GM12891 (cell line): Measurements from ENCODE around the gene DNAI7.

Source experiments
- PAX5 ChIP-seq: IDR thresholded peaks from 2 replicates; pipeline ENCODE4 v1.6.1; 2011; ENCODE audit warnings: low read length, moderate library complexity, mild to moderate bottlenecking; ENCODE audit not compliant: insufficient read depth, severe bottlenecking
- POLR2A ChIP-seq: IDR thresholded peaks from 2 replicates; pipeline ENCODE4 v1.6.1; 2011; ENCODE audit warnings: low read depth, low read length, control low read depth
- POLR2AphosphoS5 ChIP-seq: IDR thresholded peaks from 2 replicates; pipeline ENCODE4 v1.6.1; 2011; ENCODE audit warnings: low read depth, low read length, control low read depth
- SPI1 ChIP-seq: IDR thresholded peaks from 2 replicates; pipeline ENCODE4 v1.6.1; 2011; ENCODE audit warnings: low read depth, low read length, control low read depth
- TAF1 ChIP-seq: IDR thresholded peaks from 2 replicates; pipeline ENCODE4 v1.6.1; 2011; ENCODE audit warnings: low read depth, low read length, control low read depth

DNA sequence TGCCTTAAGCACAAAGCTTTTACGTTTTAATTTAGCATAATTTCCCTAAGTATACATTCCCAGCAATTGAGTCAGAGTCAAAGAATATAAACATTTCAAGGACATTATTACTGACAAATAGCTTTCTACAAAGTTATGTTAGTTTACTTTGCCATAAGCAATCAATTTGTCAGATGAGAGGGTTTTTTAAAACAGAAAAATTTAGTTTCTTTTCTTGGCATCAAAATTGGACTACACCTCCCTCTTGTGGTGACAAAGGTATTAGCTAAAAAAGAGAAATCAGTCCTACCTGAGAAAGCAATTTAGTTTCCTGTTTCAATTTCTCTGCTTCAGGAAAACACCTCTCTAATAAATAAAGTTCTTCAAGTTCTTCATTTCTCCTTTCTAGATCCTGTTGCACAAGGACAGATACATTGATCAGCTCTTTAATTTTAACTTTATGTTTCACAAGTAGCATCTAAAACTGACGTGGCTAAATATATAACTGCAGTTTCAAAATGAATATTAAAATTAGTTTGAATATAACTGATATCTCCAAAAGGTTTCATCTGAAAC is 39.9 kb downstream of the DNAI7 start:
- TF ChIP-seq POLR2A (no peak), SPI1 (no peak), POLR2AphosphoS5 (no peak), TAF1 (no peak), PAX5 (no peak)
